Measurements from ENCODE around the gene PRKAR1B.

DNA sequence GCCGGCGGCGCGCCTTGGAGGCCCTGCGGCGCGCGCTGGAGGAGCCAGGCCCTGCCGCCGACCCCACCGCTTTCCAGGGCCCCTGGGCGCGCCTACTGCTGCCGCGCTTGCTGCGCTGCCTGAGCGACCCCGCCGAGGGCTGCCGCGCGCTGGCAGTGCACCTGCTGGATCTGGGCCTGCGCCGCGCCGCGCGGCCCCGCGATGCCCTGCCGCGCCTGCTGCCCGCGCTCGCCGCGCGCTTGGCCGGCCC lies 302 bp downstream of the PRKAR1B start:
- TF ChIP-seq ZNF274 (IDR thresholded peaks at IDR 0.05; ENCODE audit: low read depth, low read length), result no peak
- TF ChIP-seq YY1 (IDR thresholded peaks at IDR 0.05; ENCODE audit: insufficient read depth, insufficient read length), result no peak
- TF ChIP-seq SUZ12 (IDR thresholded peaks at IDR 0.05; ENCODE audit: extremely low read depth, insufficient read depth, insufficient read length), result no peak

Measured in NT2/D1 (cell line).